Measurements from ENCODE around the gene VANGL1. TPM values are rescaled to one million over a fixed set of nuclear protein-coding genes. Genes with fewer than 3 reads are reported as not detected.

The VANGL1 gene
- total RNA-seq, 1 donor from 2014 or later, result 8.1 TPM

DNA sequence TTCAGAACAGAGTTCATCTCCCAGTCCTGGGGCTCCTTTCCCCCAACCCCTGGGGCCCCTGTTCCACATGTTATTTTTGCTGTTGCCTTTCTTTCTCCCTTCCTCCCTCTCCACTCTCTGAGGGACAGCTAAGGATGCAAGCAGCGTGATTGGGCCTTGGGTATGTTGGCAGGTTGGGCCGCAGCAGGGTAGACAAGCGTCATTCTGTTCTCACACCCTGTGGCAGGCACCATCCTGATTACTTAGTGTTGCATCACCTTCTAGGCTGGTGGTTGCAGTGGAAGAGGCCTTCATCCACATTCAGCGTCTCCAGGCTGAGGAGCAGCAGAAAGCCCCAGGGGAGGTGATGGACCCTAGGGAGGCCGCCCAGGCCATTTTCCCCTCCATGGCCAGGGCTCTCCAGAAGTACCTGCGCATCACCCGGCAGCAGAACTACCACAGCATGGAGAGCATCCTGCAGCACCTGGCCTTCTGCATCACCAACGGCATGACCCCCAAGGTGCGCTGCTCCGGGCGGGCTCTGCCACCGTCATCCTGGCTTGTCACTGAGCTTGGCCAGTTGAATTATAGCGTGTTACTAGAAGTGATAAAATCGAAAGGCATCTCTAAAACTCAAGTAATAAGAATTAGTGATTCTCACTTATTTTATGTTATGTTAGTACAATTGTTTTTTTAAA is 43.4 kb downstream of the VANGL1 start:
- peaks cover 9% of the 10 kb centered on the region for H3K4me1 ChIP-seq
- peaks cover 0 to 54% of the 10 kb centered on the region in 2 donors for H3K36me3 ChIP-seq
- no peak for DNase-seq (ENCODE audit: extremely low spot score in 2 of 2)
- H3K9me3 ChIP-seq, result no peaks in the 10 kb centered on the region
- intact Hi-C loops (cut with DNase I), result no loop called here
- TF ChIP-seq POLR2AphosphoS5 (IDR thresholded peaks at IDR 0.05; ENCODE audit: insufficient read depth in 1 of 2, low read depth in 1 of 2) (no peak), POLR2A (IDR thresholded peaks at IDR 0.05) (no peak)
- TF ChIP-seq, protein P1, sequence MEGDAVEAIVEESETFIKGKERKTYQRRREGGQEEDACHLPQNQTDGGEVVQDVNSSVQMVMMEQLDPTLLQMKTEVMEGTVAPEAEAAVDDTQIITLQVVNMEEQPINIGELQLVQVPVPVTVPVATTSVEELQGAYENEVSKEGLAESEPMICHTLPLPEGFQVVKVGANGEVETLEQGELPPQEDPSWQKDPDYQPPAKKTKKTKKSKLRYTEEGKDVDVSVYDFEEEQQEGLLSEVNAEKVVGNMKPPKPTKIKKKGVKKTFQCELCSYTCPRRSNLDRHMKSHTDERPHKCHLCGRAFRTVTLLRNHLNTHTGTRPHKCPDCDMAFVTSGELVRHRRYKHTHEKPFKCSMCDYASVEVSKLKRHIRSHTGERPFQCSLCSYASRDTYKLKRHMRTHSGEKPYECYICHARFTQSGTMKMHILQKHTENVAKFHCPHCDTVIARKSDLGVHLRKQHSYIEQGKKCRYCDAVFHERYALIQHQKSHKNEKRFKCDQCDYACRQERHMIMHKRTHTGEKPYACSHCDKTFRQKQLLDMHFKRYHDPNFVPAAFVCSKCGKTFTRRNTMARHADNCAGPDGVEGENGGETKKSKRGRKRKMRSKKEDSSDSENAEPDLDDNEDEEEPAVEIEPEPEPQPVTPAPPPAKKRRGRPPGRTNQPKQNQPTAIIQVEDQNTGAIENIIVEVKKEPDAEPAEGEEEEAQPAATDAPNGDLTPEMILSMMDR (IDR thresholded peaks at IDR 0.05), result no peak
- no peak overlapping the region for H3K27ac ChIP-seq
- no peak overlapping the region for H3K4me3 ChIP-seq
- H3K27me3 ChIP-seq, result no peaks in the 10 kb centered on the region

DNA sequence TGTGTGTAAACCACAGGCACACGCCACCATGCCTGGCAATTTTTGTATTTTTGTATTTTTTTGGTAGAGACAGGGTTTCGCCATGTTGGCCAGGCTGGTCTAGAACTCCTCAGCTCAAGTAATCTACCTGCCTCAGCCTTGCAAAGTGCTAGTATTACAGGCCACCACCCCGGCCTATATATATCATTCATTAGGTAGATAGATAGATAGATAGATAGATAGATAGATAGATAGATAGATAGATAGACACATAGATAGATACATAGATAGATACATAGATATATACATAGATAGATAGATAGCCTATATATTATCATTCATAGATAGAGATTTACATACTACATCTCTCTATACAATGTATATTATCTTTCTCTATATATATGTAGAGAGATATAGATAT is 46.0 kb downstream of the VANGL1 start:
- H3K9me3 ChIP-seq, result no peaks in the 10 kb centered on the region
- TF ChIP-seq POLR2A (IDR thresholded peaks at IDR 0.05), result no peak
- TF ChIP-seq POLR2AphosphoS5 (IDR thresholded peaks at IDR 0.05; ENCODE audit: insufficient read depth in 1 of 2, low read depth in 1 of 2), result no peak
- TF ChIP-seq, protein P1 (IDR thresholded peaks at IDR 0.05), result no peak
- no peak for DNase-seq (ENCODE audit: extremely low spot score in 2 of 2)
- no peaks in the 10 kb centered on the region for H3K27me3 ChIP-seq
- intact Hi-C loops (cut with DNase I), result no loop called here
- H3K4me1 ChIP-seq, result no peaks in the 10 kb centered on the region
- no peak overlapping the region for H3K4me3 ChIP-seq
- no peak overlapping the region for H3K27ac ChIP-seq
- peaks cover 0 to 76% of the 10 kb centered on the region in 2 donors for H3K36me3 ChIP-seq

DNA sequence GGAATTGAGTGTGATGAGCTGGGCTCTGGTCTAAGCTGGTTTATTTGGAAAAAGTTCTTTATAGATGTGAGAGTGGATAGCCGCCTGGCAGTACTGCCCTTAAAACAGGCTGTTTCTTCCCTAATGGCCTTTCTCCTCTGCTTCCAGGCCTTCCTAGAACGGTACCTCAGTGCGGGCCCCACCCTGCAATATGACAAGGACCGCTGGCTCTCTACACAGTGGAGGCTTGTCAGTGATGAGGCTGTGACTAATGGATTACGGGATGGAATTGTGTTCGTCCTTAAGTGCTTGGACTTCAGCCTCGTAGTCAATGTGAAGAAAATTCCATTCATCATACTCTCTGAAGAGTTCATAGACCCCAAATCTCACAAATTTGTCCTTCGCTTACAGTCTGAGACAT is 49.2 kb downstream of the VANGL1 start:
- Histone ChIP-seq H3K27ac (no peak overlapping the region), H3K36me3 (peaks cover 0 to 48% of the 10 kb centered on the region in 2 donors), H3K9me3 (no peaks in the 10 kb centered on the region), H3K4me3 (no peak overlapping the region), H3K4me1 (no peaks in the 10 kb centered on the region), H3K27me3 (no peaks in the 10 kb centered on the region)
- TF ChIP-seq, protein P1 (IDR thresholded peaks at IDR 0.05), result no peak
- TF ChIP-seq POLR2AphosphoS5 (IDR thresholded peaks at IDR 0.05; ENCODE audit: insufficient read depth in 1 of 2, low read depth in 1 of 2) (no peak), POLR2A (IDR thresholded peaks at IDR 0.05) (no peak)
- DNase-seq (ENCODE audit: extremely low spot score in 2 of 2), result no peak
- intact Hi-C loops (cut with DNase I), result no loop called here

- peaks cover 0 to 36% of the 10 kb centered on the region in 2 donors for H3K36me3 ChIP-seq
- intact Hi-C loops (cut with DNase I), result no loop called here
- H3K27ac ChIP-seq, result no peak overlapping the region
- H3K9me3 ChIP-seq, result no peaks in the 10 kb centered on the region
- H3K4me1 ChIP-seq, result no peaks in the 10 kb centered on the region
- TF ChIP-seq POLR2AphosphoS5 (IDR thresholded peaks at IDR 0.05; ENCODE audit: insufficient read depth in 1 of 2, low read depth in 1 of 2) (no peak), POLR2A (IDR thresholded peaks at IDR 0.05) (no peak)
- TF ChIP-seq, protein P1 (IDR thresholded peaks at IDR 0.05), result no peak
- H3K27me3 ChIP-seq, result no peaks in the 10 kb centered on the region
- no peak overlapping the region for H3K4me3 ChIP-seq
- no peak for DNase-seq (ENCODE audit: extremely low spot score in 2 of 2)
These were observed 50.5 kb downstream of the VANGL1 start for GRCh38 chr1:115692224-115692623.

DNA sequence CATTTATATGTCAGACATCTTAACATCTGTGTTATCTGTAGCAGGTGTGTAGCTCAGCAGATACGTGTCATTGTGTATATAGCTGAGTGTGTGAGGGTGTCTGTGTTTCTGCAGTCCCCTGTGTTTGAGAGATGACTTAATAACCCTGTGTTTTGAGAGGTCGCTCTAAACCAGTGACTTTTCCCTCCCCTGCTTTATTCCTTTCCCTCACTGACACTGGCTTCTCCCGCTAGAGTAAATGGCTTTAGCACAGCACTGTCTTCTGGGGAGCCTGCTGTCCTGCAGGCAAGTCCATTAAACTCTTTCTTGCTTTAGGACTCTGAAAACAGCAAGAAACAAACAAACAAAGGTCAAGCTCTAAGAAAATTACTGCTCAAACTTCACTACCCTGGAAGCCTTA is 53.0 kb downstream of the VANGL1 start:
- Histone ChIP-seq H3K4me3 (no peak overlapping the region), H3K27ac (no peak overlapping the region), H3K36me3 (peaks cover 0 to 24% of the 10 kb centered on the region in 2 donors), H3K27me3 (no peaks in the 10 kb centered on the region), H3K4me1 (no peaks in the 10 kb centered on the region), H3K9me3 (no peaks in the 10 kb centered on the region)
- intact Hi-C loops (cut with DNase I), result no loop called here
- no peak for DNase-seq (ENCODE audit: extremely low spot score in 2 of 2)
- no peak for TF ChIP-seq POLR2AphosphoS5 (IDR thresholded peaks at IDR 0.05; ENCODE audit: insufficient read depth in 1 of 2, low read depth in 1 of 2)
- TF ChIP-seq, protein P1 (IDR thresholded peaks at IDR 0.05), result no peak
- no peak for TF ChIP-seq POLR2A (IDR thresholded peaks at IDR 0.05)

All from vagina (tissue), 2 donors.